Ovary (tissue), 9 donors: Measurements from ENCODE around the gene PHF21A. TPM values are rescaled to one million over a fixed set of nuclear protein-coding genes. Genes with fewer than 3 reads are reported as not detected.

ENCODE experiments used
- DNase-seq, 5 donors: peaks; one replicate each; pipeline ENCODE4 v3.0.0-alpha.2; 2019 to 2020
- H3K27ac ChIP-seq, 2 donors: fragments of 200-600 bp; one replicate each; pipeline versions ENCODE4 v1.5.1 to v1.8.0; 2019 to 2022
- H3K27me3 ChIP-seq: fragments of 200-600 bp; one replicate; pipeline ENCODE4 v1.8.0; 2022
- H3K36me3 ChIP-seq: fragments of 200-600 bp; sonication (generic); one replicate; pipeline ENCODE4 v1.5.1; 2019
- H3K4me1 ChIP-seq: one replicate; pipeline ENCODE4 v1.8.1; 2013; ENCODE audit warnings: mild to moderate bottlenecking, moderate library complexity; ENCODE audit not compliant: insufficient read depth
- H3K4me3 ChIP-seq: fragments of 200-600 bp; sonication (generic); one replicate; pipeline ENCODE4 v1.5.1; 2017
- H3K9me3 ChIP-seq, 2 donors: fragments of 200-600 bp in 1 of 2; sonication (generic) in 1 of 2; one replicate each; pipeline versions ENCODE4 v1.5.1 to v1.8.1; 2013 to 2019; ENCODE audit warnings: mild to moderate bottlenecking in 1 of 2, moderate library complexity in 1 of 2
- EP300 ChIP-seq: sonication (generic); formaldehyde crosslinking; IDR thresholded peaks from one replicate; pipeline ENCODE4 v1.6.1; 2017; ENCODE audit warnings: antibody characterized with exemption
- POLR2A ChIP-seq: fragments of 450-650 bp; IDR thresholded peaks from one replicate; pipeline ENCODE4 v1.6.1; 2017; ENCODE audit warnings: antibody characterized with exemption, mild to moderate bottlenecking, moderate library complexity
- WGBS, 3 donors: extraction: QIAGEN DNeasy Blood & Tissue Kit in 1 of 3; methylation state at CpG; one replicate each; pipeline versions ENCODE4 v1.1.5 to v1.1.7; 2013 to 2017; 5-methylcytosine and 5-hydroxymethylcytosine counted together
- intact Hi-C, 4 donors: fragments of 100-400 bp; cut with DNase I; formaldehyde crosslinking; loops; one replicate each; pipeline versions ENCODE4 v1.11.0 to v1.15.1; 2022 to 2023
- polyA plus RNA-seq, 2 donors: library from polyadenylated mRNA; stranded (reverse); fragments of 200-250 nt in 1 of 2; fragments of 350-450 nt in 1 of 2; fragmentation: Illumina TruSeq in 1 of 2; extraction: RNeasy Lipid Tissue Mini Kit (QIAGEN cat#74804) in 1 of 2; gene quantifications; one replicate each; pipeline ENCODE4 v1.2.3, GENCODE V29; 2013 to 2014
- total RNA-seq, 7 donors: library from RNA; depleted of rRNA in 2 of 7; stranded (reverse); fragments of >200 nt in 2 of 7; fragmentation: NEBNext Ultra II Directional in 3 of 7; extraction: Animal tissue kit (Norgen Biotek cat#: 25700) in 3 of 7; gene quantifications; one replicate each; pipeline versions ENCODE4 v1.1.0 to v1.2.4, GENCODE V29; 2016 to 2023
- TF ChIP-seq, protein P1 (sequence below), 3 donors: fragments of 450-650 bp in 2 of 3; fragments of 200-600 bp in 1 of 3; IDR thresholded peaks; one replicate each; pipeline versions ENCODE4 v1.5.1 to v1.8.0; 2016 to 2022; ENCODE audit warnings: antibody characterized with exemption in 3 of 3, mild to moderate bottlenecking in 1 of 3
- donor health status: DM: no; HTN: no; CAD: no; lungs with moderate emphysema.
- donor health status: DM: no; HTN: no; CAD: no.
- donor health status: Bipolar disorder and iron deficiency.
- donor health status: DM: yes; HTN: yes; CAD: no.
- donor health status: DM: no; HTN: no; CAD: no.
- donor health status: DM: yes; HTN: yes; CAD: no.

PHF21A gene
- total and polyA plus RNA-seq, 9 donors, result 20.6 to 76.0 (median 58.2) TPM

GRCh38 chr11:46010100-46010499 is 111.2 kb downstream of the PHF21A start:
- Histone ChIP-seq H3K4me3 (no peak overlapping the region), H3K9me3 (no peaks in the 10 kb centered on the region), H3K27ac (peak overlapping the region in 1 of 2 donors; percentile 16), H3K4me1 (peaks cover 2% of the 10 kb centered on the region), H3K36me3 (no peaks in the 10 kb centered on the region), H3K27me3 (no peaks in the 10 kb centered on the region)
- no peak for DNase-seq
- WGBS, 3 donors, result 21 to 45% (median 40%) methylated on average over 1 of the region's 1 CpG
- intact Hi-C loops, result loop anchor here in 1 of 4 donors (5.0 kb wide), 1 partner anchor 43 kb away; no protein-coding TSS in a partner anchor
- TF ChIP-seq, protein P1, sequence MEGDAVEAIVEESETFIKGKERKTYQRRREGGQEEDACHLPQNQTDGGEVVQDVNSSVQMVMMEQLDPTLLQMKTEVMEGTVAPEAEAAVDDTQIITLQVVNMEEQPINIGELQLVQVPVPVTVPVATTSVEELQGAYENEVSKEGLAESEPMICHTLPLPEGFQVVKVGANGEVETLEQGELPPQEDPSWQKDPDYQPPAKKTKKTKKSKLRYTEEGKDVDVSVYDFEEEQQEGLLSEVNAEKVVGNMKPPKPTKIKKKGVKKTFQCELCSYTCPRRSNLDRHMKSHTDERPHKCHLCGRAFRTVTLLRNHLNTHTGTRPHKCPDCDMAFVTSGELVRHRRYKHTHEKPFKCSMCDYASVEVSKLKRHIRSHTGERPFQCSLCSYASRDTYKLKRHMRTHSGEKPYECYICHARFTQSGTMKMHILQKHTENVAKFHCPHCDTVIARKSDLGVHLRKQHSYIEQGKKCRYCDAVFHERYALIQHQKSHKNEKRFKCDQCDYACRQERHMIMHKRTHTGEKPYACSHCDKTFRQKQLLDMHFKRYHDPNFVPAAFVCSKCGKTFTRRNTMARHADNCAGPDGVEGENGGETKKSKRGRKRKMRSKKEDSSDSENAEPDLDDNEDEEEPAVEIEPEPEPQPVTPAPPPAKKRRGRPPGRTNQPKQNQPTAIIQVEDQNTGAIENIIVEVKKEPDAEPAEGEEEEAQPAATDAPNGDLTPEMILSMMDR (IDR thresholded peaks at IDR 0.05), result no peak
- TF ChIP-seq EP300, result no peak
- no peak for TF ChIP-seq POLR2A

DNA sequence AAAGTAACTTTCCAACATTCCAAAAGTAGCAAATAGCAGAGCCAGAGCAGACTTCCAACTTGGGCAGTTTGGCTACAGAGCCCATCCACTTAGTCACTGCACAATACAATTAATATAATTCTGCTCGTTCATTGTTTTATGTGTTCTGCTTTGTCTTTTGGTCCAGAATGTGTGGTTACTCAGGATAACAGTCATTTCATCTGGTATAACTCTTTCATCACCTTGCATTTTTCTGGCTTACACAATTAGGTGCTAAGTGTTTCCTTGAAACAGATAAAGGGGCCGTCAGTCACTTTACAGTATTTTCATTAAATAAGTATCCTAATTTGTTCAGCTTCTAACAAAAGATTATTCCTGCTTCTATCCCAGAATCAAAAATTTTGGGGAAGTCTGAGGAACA is 111.6 kb downstream of the PHF21A start:
- Histone ChIP-seq H3K4me1 (peaks cover 2% of the 10 kb centered on the region), H3K36me3 (no peaks in the 10 kb centered on the region), H3K4me3 (no peak overlapping the region), H3K27ac (no peak overlapping the region), H3K9me3 (no peaks in the 10 kb centered on the region), H3K27me3 (no peaks in the 10 kb centered on the region)
- TF ChIP-seq EP300, result no peak
- TF ChIP-seq, protein P1 (IDR thresholded peaks at IDR 0.05), result no peak
- TF ChIP-seq POLR2A, result no peak
- DNase-seq, result no peak
- WGBS, 3 donors, result 30 to 33% (median 31%) methylated on average over 2 of the region's 2 CpGs
- intact Hi-C loops, result loop anchor here in 2 of 4 donors (5.0 kb wide), 1 partner anchor 42 kb away; no protein-coding TSS in a partner anchor

GRCh38 chr11:46006418-46007070 is 114.7 kb downstream of the PHF21A start:
- Histone ChIP-seq H3K4me1 (peaks cover 2% of the 10 kb centered on the region), H3K36me3 (no peaks in the 10 kb centered on the region), H3K4me3 (no peak overlapping the region), H3K9me3 (no peaks in the 10 kb centered on the region), H3K27me3 (no peaks in the 10 kb centered on the region), H3K27ac (no peak overlapping the region)
- WGBS, 3 donors, result 38 to 40% (median 38%) methylated on average over 5 of the region's 5 CpGs
- no peak for DNase-seq
- no peak for TF ChIP-seq EP300
- TF ChIP-seq, protein P1 (IDR thresholded peaks at IDR 0.05), result peak; percentile 21 to 69 (median 56)
- no peak for TF ChIP-seq POLR2A
- intact Hi-C loops, result loop anchor here in 1 of 4 donors (5.0 kb wide), 1 partner anchor 39 kb away; no protein-coding TSS in a partner anchor

GRCh38 chr11:46003572-46003971 is 117.7 kb downstream of the PHF21A start:
- H3K4me3 ChIP-seq, result no peak overlapping the region
- DNase-seq, result no peak
- TF ChIP-seq EP300 (no peak), POLR2A (no peak)
- TF ChIP-seq, protein P1 (IDR thresholded peaks at IDR 0.05), result no peak
- H3K4me1 ChIP-seq, result no peaks in the 10 kb centered on the region
- WGBS, 3 donors, result 74 to 91% (median 85%) methylated on average over 2 of the region's 2 CpGs
- H3K27ac ChIP-seq, result no peak overlapping the region
- H3K9me3 ChIP-seq, result no peaks in the 10 kb centered on the region
- H3K36me3 ChIP-seq, result no peaks in the 10 kb centered on the region
- intact Hi-C loops, result loop anchor here in 1 of 4 donors (5.0 kb wide), 1 partner anchor 36 kb away; no protein-coding TSS in a partner anchor
- H3K27me3 ChIP-seq, result no peaks in the 10 kb centered on the region
